ENCODE measurements around the gene ZSWIM8.

The ZSWIM8 gene

DNA sequence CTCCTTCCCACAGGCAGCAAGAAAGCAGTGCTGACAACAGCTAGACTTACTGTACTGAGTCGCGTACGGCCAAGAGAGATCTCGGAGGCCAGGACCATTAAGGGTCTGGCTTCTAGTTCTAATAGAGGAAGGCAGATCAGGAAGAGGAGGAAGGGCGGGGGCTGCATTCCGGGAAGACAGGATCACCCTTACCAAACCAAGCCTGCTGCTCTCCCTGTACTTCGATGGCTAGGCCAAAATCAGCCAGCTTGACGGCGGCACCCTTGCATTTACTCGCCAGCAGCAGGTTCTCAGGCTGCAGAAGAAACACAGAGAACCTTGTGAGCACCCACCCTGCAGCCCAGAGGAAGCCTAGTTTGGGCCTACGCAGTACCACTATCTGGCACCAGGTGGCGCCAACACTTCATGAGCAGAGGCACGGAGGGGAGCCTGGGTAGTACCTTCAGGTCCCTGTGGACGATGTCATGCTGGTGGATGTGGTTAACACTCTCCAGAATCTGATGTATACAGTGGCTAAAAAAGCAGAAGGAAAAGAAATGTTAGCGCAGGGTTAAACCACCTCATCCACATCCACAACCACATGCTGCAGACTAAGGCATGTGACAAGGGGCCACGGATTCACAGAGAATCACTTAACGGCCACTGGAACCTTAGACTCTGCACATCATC lies 63.5 kb downstream of the ZSWIM8 start:
- H3K4me1 ChIP-seq (ENCODE audit: insufficient read depth, poor library complexity, severe bottlenecking), result no peaks in the 10 kb centered on the region
- H3K36me3 ChIP-seq (ENCODE audit: low read depth), result peaks cover 41% of the 10 kb centered on the region
- H3K9me3 ChIP-seq (ENCODE audit: severe bottlenecking), result no peaks in the 10 kb centered on the region
- peak; percentile 84 for ATAC-seq (ENCODE audit: low read depth)
- DNase-seq (ENCODE audit: low spot score), result no peak
- no peak overlapping the region for H3K4me3 ChIP-seq (ENCODE audit: severe bottlenecking)
- no peak overlapping the region for H3K27ac ChIP-seq (ENCODE audit: poor library complexity, severe bottlenecking)
- TF ChIP-seq, protein P1, sequence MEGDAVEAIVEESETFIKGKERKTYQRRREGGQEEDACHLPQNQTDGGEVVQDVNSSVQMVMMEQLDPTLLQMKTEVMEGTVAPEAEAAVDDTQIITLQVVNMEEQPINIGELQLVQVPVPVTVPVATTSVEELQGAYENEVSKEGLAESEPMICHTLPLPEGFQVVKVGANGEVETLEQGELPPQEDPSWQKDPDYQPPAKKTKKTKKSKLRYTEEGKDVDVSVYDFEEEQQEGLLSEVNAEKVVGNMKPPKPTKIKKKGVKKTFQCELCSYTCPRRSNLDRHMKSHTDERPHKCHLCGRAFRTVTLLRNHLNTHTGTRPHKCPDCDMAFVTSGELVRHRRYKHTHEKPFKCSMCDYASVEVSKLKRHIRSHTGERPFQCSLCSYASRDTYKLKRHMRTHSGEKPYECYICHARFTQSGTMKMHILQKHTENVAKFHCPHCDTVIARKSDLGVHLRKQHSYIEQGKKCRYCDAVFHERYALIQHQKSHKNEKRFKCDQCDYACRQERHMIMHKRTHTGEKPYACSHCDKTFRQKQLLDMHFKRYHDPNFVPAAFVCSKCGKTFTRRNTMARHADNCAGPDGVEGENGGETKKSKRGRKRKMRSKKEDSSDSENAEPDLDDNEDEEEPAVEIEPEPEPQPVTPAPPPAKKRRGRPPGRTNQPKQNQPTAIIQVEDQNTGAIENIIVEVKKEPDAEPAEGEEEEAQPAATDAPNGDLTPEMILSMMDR (IDR thresholded peaks at IDR 0.05; ENCODE audit: poor library complexity, severe bottlenecking), result peak; percentile 96
- H3K27me3 ChIP-seq (ENCODE audit: insufficient read depth, poor library complexity, severe bottlenecking), result no peaks in the 10 kb centered on the region

DNA sequence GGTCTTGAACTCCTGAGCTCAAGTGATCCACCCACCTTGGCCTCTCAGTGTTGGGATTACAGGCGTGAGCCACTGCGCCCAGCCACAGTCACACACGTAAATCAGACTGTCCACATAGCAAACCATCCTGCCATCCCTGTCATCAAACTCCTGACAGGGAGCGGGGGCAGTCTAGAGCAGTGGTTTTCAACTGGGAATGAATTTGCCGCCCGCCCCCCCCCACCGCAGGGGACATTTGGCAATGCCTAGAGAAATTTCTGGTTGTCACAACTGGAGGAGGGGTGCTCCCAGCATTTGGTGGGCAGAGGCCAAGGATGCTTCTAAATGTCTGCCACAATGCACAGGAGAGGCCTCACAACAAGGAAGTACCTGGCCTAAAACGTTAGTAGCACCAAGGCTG lies 64.8 kb downstream of the ZSWIM8 start:
- Histone ChIP-seq H3K27me3 (ENCODE audit: insufficient read depth, poor library complexity, severe bottlenecking) (no peaks in the 10 kb centered on the region), H3K4me1 (ENCODE audit: insufficient read depth, poor library complexity, severe bottlenecking) (no peaks in the 10 kb centered on the region), H3K9me3 (ENCODE audit: severe bottlenecking) (no peaks in the 10 kb centered on the region), H3K4me3 (ENCODE audit: severe bottlenecking) (no peak overlapping the region), H3K36me3 (ENCODE audit: low read depth) (peaks cover 41% of the 10 kb centered on the region), H3K27ac (ENCODE audit: poor library complexity, severe bottlenecking) (no peak overlapping the region)
- DNase-seq (ENCODE audit: low spot score) (no peak), ATAC-seq (ENCODE audit: low read depth) (no peak)
- TF ChIP-seq, protein P1 (IDR thresholded peaks at IDR 0.05; ENCODE audit: poor library complexity, severe bottlenecking), result no peak

- DNase-seq (ENCODE audit: low spot score), result no peak
- TF ChIP-seq, protein P1 (IDR thresholded peaks at IDR 0.05; ENCODE audit: poor library complexity, severe bottlenecking), result no peak
- Histone ChIP-seq H3K36me3 (ENCODE audit: low read depth) (peaks cover 44% of the 10 kb centered on the region), H3K27me3 (ENCODE audit: insufficient read depth, poor library complexity, severe bottlenecking) (no peaks in the 10 kb centered on the region), H3K27ac (ENCODE audit: poor library complexity, severe bottlenecking) (no peak overlapping the region), H3K4me1 (ENCODE audit: insufficient read depth, poor library complexity, severe bottlenecking) (no peaks in the 10 kb centered on the region), H3K9me3 (ENCODE audit: severe bottlenecking) (no peaks in the 10 kb centered on the region), H3K4me3 (ENCODE audit: severe bottlenecking) (no peak overlapping the region)
- no peak for ATAC-seq (ENCODE audit: low read depth)
Observed at GRCh38 chr10:73850863-73851461, 65.6 kb downstream of the ZSWIM8 start.
